IMR-90 (cell line): Measurements from ENCODE around the gene HS3ST5. TPM values are rescaled to one million over a fixed set of nuclear protein-coding genes. Genes with fewer than 3 reads are reported as not detected.

Source experiments
- ATAC-seq: fragments of 200-7000 bp; cut with Tn5 transposase; 2 replicates; pipeline ENCODE4 v1.9.1; 2020; ENCODE audit warnings: low read depth, mild to moderate bottlenecking, moderate library complexity
- BruUV-seq: library from RNA; stranded (reverse); fragments of 400-500 nt; replicated peaks from 2 replicates; lab custom pipeline; 2021; lab: Mats Ljungman, UMichigan
- CTCF ChIA-PET: fragments of 300-600 bp; formaldehyde crosslinking; extraction: SDS; loops from one replicate; lab custom pipeline; 2021; ENCODE audit warnings: antibody characterized with exemption; lab: Yijun Ruan, JAX
- POLR2A ChIA-PET: fragments of 300-600 bp; sonication (Branson Sonifier 250); formaldehyde crosslinking; loops from one replicate; lab custom pipeline; 2022; ENCODE audit warnings: antibody characterized with exemption; ENCODE audit not compliant: unreplicated experiment; lab: Charles Lee
- DNase-seq: peaks from one replicate; pipeline ENCODE4 v3.0.0; 2013
- H2AFZ ChIP-seq: replicated peaks from 2 replicates; pipeline ENCODE3; 2013; ENCODE audit warnings: low read length, mild to moderate bottlenecking; ENCODE audit not compliant: poor library complexity
- H2AK5ac ChIP-seq: 2 replicates; pipeline ENCODE4 v1.6.1; 2013; ENCODE audit warnings: low read depth, low read length, inconsistent platforms
- H2AK9ac ChIP-seq: replicated peaks from 2 replicates; pipeline ENCODE3; 2013; ENCODE audit warnings: mild to moderate bottlenecking, low read depth, low read length, moderate library complexity; ENCODE audit not compliant: poor library complexity
- H2BK120ac ChIP-seq: 2 replicates; pipeline ENCODE4 v1.6.1; 2013; ENCODE audit warnings: low read depth, low read length, inconsistent platforms
- H2BK15ac ChIP-seq: 3 replicates; pipeline ENCODE4 v1.6.1; 2013; ENCODE audit warnings: low read depth, low read length, inconsistent platforms
- H2BK20ac ChIP-seq: 2 replicates; pipeline ENCODE4 v1.6.1; 2013; ENCODE audit warnings: low read depth, mild to moderate bottlenecking, inconsistent platforms, low read length, moderate library complexity
- H2BK5ac ChIP-seq: 2 replicates; pipeline ENCODE4 v1.6.1; 2013; ENCODE audit warnings: mild to moderate bottlenecking, low read depth, low read length, inconsistent platforms; ENCODE audit not compliant: poor library complexity, severe bottlenecking
- H3K14ac ChIP-seq: replicated peaks from 2 replicates; pipeline ENCODE4 v1.6.1; 2013; ENCODE audit warnings: low read depth, low read length, inconsistent platforms
- H3K18ac ChIP-seq: 2 replicates; pipeline ENCODE4 v1.6.1; 2013; ENCODE audit warnings: low read depth, low read length, control low read depth
- H3K23ac ChIP-seq: 2 replicates; pipeline ENCODE4 v1.6.1; 2013; ENCODE audit warnings: low read depth, low read length, inconsistent platforms
- H3K27ac ChIP-seq: 2 replicates; pipeline ENCODE4 v1.5.1; 2013; ENCODE audit warnings: mild to moderate bottlenecking, control low read depth, low read length; ENCODE audit not compliant: insufficient read depth
- H3K27me3 ChIP-seq: 2 replicates; pipeline ENCODE4 v1.6.1; 2013; ENCODE audit warnings: low read length; ENCODE audit not compliant: control insufficient read depth, insufficient read depth
- H3K36me3 ChIP-seq: 2 replicates; pipeline ENCODE4 v1.6.1; 2013; ENCODE audit warnings: low read length, mixed read lengths; ENCODE audit not compliant: control insufficient read depth, insufficient read depth
- H3K4ac ChIP-seq: 2 replicates; pipeline ENCODE4 v1.6.1; 2013; ENCODE audit warnings: low read depth, low read length, inconsistent platforms
- H3K4me1 ChIP-seq: 2 replicates; pipeline ENCODE4 v1.6.1; 2013; ENCODE audit warnings: low read length, mixed read lengths; ENCODE audit not compliant: control insufficient read depth, insufficient read depth
- H3K4me2 ChIP-seq: 2 replicates; pipeline ENCODE4 v1.6.1; 2013; ENCODE audit warnings: low read depth, mild to moderate bottlenecking, control low read depth, low read length, moderate library complexity
- H3K4me3 ChIP-seq: 2 replicates; pipeline ENCODE4 v1.5.1; 2013; ENCODE audit warnings: low read depth, mild to moderate bottlenecking, control low read depth, low read length, moderate library complexity; ENCODE audit not compliant: insufficient read depth
- H3K56ac ChIP-seq: 2 replicates; pipeline ENCODE4 v1.6.1; 2013; ENCODE audit warnings: low read length, inconsistent platforms; ENCODE audit not compliant: insufficient read depth; ENCODE audit errors: extremely low read depth
- H3K79me1 ChIP-seq, 2 experiments: 2 replicates each; pipeline ENCODE4 v1.6.1; 2013; ENCODE audit warnings: low read length in 2 of 2, inconsistent platforms in 1 of 2, low read depth in 1 of 2
- H3K9ac ChIP-seq: 2 replicates; pipeline ENCODE4 v1.6.1; 2013; ENCODE audit warnings: low read depth, low read length, control low read depth
- H3K9me1 ChIP-seq: 2 replicates; pipeline ENCODE4 v1.6.1; 2013; ENCODE audit warnings: low read length, inconsistent platforms; ENCODE audit not compliant: insufficient read depth
- H3K9me3 ChIP-seq: 2 replicates; pipeline ENCODE4 v1.6.1; 2013; ENCODE audit warnings: low read length; ENCODE audit not compliant: control insufficient read depth, insufficient read depth
- H4K20me1 ChIP-seq: 2 replicates; pipeline ENCODE4 v1.6.1; 2013; ENCODE audit warnings: low read length, inconsistent platforms; ENCODE audit not compliant: insufficient read depth
- H4K5ac ChIP-seq: 2 replicates; pipeline ENCODE4 v1.6.1; 2013; ENCODE audit warnings: mild to moderate bottlenecking, low read depth, low read length, control low read depth
- H4K8ac ChIP-seq, 2 experiments: 2 replicates each; pipeline ENCODE4 v1.6.1; 2013; ENCODE audit warnings: low read depth in 2 of 2, low read length in 2 of 2, control low read depth in 1 of 2, inconsistent platforms in 1 of 2
- H4K91ac ChIP-seq: 2 replicates; pipeline ENCODE4 v1.6.1; 2013; ENCODE audit warnings: low read depth, low read length, inconsistent platforms; ENCODE audit not compliant: insufficient read depth
- ELK1 ChIP-seq: fragments of 150-350 bp; IDR thresholded peaks from 2 replicates; pipeline ENCODE4 v1.6.1; 2016; ENCODE audit warnings: low read depth, mild to moderate bottlenecking, low read length, moderate library complexity, borderline replicate concordance
- FOS ChIP-seq: fragments of 150-350 bp; IDR thresholded peaks from 2 replicates; pipeline ENCODE4 v1.6.1; 2016; ENCODE audit warnings: low read depth, low read length
- MAZ ChIP-seq: IDR thresholded peaks from 2 replicates; pipeline ENCODE4 v1.6.1; 2012; ENCODE audit warnings: low read depth, mild to moderate bottlenecking, low read length, improper control_type of control experiment, moderate library complexity, borderline replicate concordance
- MXI1 ChIP-seq: IDR thresholded peaks from 2 replicates; pipeline ENCODE4 v1.6.1; 2012; ENCODE audit warnings: low read depth, mild to moderate bottlenecking, low read length, moderate library complexity, borderline replicate concordance
- RAD21 ChIP-seq: IDR thresholded peaks from 2 replicates; pipeline ENCODE4 v1.6.1; 2012; ENCODE audit warnings: low read length, improper control_type of control experiment
- RFX5 ChIP-seq: IDR thresholded peaks from 2 replicates; pipeline ENCODE4 v1.8.0; 2012; ENCODE audit warnings: low read depth, mild to moderate bottlenecking, low read length, moderate library complexity
- SMC3 ChIP-seq: fragments of 150-350 bp; IDR thresholded peaks from 2 replicates; pipeline ENCODE4 v1.6.1; 2016; ENCODE audit warnings: low read depth, mild to moderate bottlenecking, antibody characterized with exemption, low read length, moderate library complexity
- WGBS, 2 experiments: methylation state at CpG; one replicate each; pipeline versions ENCODE4 v1.1.5 to v1.1.7; 2013; ENCODE audit warnings: missing lambda C conversion rate in 2 of 2; ENCODE audit not compliant: insufficient read length in 1 of 2; ENCODE audit errors: extremely low coverage in 2 of 2; 5-methylcytosine and 5-hydroxymethylcytosine counted together
- dilution Hi-C: fragments of 300-500 bp; cut with HindIII; formaldehyde crosslinking; loops from one replicate; pipeline ENCODE4 v1.14.3; 2018; ENCODE audit warnings: low sequenced_read_pairs; ENCODE audit not compliant: unreplicated experiment
- in situ Hi-C: fragments of 300-500 bp; cut with MboI; formaldehyde crosslinking; loops from 3 replicates; pipeline ENCODE4 v1.14.3; 2019; ENCODE audit warnings: low sequenced_read_pairs, inconsistent platforms, mixed read lengths
- intact Hi-C: fragments of 100-400 bp; cut with micrococcal nuclease; formaldehyde crosslinking; loops from 2 replicates; pipeline ENCODE4 v1.10.0; 2022
- polyA plus RNA-seq, 3 experiments: library from polyadenylated mRNA; depleted of rRNA; stranded (reverse); fragments of >200 nt; gene quantifications; 2 replicates each; pipeline ENCODE4 v1.2.3, GENCODE V29; 2012; ENCODE audit warnings: low replicate concordance in 1 of 3
- total RNA-seq: library from RNA; depleted of rRNA; stranded (reverse); fragments of >200 nt; gene quantifications from 2 replicates; pipeline ENCODE4 v1.2.3, GENCODE V29; 2012
- TF ChIP-seq, protein P1 (sequence below): fragments of 150-350 bp; IDR thresholded peaks from 2 replicates; pipeline ENCODE4 v1.6.1; 2017; ENCODE audit warnings: mild to moderate bottlenecking, antibody characterized with exemption, low read length, low read depth

The HS3ST5 gene
- total and polyA plus RNA-seq, 2 of the 4 experiments (the other 2 are of a cell fraction) = not detected

DNA sequence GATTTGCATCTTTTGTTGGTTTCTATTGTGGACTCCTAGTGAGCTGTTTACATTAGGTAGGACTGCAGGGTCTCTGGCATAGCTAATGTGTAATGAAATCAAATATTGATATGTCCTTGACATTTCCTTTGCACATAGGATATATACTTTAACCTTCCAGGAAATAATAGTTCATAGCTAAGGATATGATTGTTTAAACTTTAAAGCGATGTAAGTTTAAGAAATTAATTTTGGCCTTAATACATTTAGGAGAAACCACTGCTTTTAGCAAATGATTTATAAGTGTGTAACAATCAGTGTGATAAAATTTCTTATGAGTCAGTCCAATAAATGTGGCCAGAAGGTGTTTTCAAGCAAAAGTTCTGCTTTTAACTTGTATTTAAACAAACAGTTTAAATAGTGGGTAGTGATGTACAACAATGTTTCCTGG is 171.8 kb downstream of the HS3ST5 start:
- Histone ChIP-seq H3K9ac (no peak overlapping the region), H3K36me3 (no peaks in the 10 kb centered on the region), H3K4me1 (no peaks in the 10 kb centered on the region), H4K8ac (no peak overlapping the region), H2BK5ac (no peak overlapping the region), H3K14ac (no peak overlapping the region), H3K4me3 (no peak overlapping the region), H3K27ac (no peak overlapping the region), H3K56ac (no peak overlapping the region), H3K9me1 (no peaks in the 10 kb centered on the region), H2BK120ac (no peak overlapping the region), H4K5ac (no peak overlapping the region), H3K79me1 (no peaks in the 10 kb centered on the region), H3K23ac (no peak overlapping the region), H3K27me3 (peaks cover 3% of the 10 kb centered on the region; the same call in 1 of the 2 replicates), H2AK9ac (no peak overlapping the region), H2AFZ (no peak overlapping the region), H3K4ac (no peak overlapping the region), H3K9me3 (no peaks in the 10 kb centered on the region), H3K18ac (no peak overlapping the region), H2BK15ac (no peak overlapping the region), H3K4me2 (no peak overlapping the region), H4K20me1 (no peaks in the 10 kb centered on the region), H2AK5ac (no peak overlapping the region), H2BK20ac (no peak overlapping the region), H4K91ac (no peak overlapping the region)
- POLR2A ChIA-PET = no interaction called here
- dilution Hi-C loops (no loop called here), in situ Hi-C loops (no loop called here), intact Hi-C loops (loop anchor here (1.0 kb wide), 1 partner anchor 22 kb away; no protein-coding TSS in a partner anchor)
- ATAC-seq (no peak), DNase-seq (no peak)
- no CpG with 5 or more reads among the region's 1 CpG for WGBS, 2 experiments
- no peak for TF ChIP-seq FOS
- TF ChIP-seq SMC3 = no peak
- no peak for TF ChIP-seq RAD21
- TF ChIP-seq RFX5 = no peak
- no peak for TF ChIP-seq ELK1
- TF ChIP-seq, protein P1, sequence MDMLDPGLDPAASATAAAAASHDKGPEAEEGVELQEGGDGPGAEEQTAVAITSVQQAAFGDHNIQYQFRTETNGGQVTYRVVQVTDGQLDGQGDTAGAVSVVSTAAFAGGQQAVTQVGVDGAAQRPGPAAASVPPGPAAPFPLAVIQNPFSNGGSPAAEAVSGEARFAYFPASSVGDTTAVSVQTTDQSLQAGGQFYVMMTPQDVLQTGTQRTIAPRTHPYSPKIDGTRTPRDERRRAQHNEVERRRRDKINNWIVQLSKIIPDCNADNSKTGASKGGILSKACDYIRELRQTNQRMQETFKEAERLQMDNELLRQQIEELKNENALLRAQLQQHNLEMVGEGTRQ = no peak
- TF ChIP-seq MAZ = no peak
- no peak for TF ChIP-seq MXI1
- no TSS peak for BruUV-seq
- CTCF ChIA-PET = no interaction called here
